ENCODE measurements around the gene PILRA. TPM values are rescaled to one million over a fixed set of nuclear protein-coding genes. Genes with fewer than 3 reads are reported as not detected.

The PILRA gene
- total RNA-seq, 1 donor from 2014 or later = not detected

DNA sequence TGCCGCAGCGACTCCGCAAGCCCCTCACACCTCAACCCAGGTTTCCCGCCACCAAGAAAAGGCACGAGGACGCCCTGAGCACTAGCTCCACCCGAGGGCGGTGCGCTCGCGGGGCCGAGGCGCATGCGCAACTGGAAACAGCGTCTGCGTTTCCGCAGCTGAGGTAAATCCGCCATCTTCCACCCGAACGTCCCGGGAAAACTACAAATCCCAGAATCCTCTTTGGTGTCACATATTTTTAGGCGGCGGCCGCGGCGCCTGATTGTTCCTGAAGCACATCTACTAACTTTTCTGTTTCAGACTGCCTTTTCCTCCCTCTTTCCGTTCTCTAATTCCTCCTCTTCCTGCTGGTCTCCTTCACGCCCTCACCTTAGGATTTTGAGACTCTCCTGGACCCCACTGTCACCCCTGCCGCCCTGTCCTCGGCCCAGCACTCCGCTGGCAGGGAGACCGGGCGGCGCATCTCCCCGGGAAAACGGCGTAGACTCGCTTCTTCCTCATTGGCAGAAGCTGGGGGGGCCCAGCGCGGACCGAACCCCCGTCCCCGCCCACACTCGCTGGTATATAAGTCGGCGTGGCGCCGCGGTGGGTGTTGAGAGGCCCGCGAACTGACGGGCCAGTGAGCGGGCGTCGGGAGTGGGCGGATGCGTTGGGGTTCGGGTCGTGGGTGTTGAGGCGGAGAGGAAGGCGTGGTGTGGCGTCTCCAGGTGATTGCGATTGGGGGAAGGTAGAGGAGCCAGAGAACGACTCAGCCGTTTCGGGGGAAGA is 55.1 kb downstream of the PILRA start, which contains the start of gene ZCWPW1:
Gene ZCWPW1, minus strand, starts transcription at position 505 of the 768 bp plus-strand sequence. CDS start 8,054 bp downstream, outside the sequence.
- peak within 1 kb of the TSS; percentile 92 for H3K4me3 ChIP-seq (ENCODE audit: low read depth, low read length)
- DNase-seq (ENCODE audit: low read depth) = peak; percentile 85
- TF ChIP-seq, protein P1, sequence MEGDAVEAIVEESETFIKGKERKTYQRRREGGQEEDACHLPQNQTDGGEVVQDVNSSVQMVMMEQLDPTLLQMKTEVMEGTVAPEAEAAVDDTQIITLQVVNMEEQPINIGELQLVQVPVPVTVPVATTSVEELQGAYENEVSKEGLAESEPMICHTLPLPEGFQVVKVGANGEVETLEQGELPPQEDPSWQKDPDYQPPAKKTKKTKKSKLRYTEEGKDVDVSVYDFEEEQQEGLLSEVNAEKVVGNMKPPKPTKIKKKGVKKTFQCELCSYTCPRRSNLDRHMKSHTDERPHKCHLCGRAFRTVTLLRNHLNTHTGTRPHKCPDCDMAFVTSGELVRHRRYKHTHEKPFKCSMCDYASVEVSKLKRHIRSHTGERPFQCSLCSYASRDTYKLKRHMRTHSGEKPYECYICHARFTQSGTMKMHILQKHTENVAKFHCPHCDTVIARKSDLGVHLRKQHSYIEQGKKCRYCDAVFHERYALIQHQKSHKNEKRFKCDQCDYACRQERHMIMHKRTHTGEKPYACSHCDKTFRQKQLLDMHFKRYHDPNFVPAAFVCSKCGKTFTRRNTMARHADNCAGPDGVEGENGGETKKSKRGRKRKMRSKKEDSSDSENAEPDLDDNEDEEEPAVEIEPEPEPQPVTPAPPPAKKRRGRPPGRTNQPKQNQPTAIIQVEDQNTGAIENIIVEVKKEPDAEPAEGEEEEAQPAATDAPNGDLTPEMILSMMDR (conservative IDR thresholded peaks at IDR 0.05; ENCODE audit: low read depth, low read length) = no peak

DNA sequence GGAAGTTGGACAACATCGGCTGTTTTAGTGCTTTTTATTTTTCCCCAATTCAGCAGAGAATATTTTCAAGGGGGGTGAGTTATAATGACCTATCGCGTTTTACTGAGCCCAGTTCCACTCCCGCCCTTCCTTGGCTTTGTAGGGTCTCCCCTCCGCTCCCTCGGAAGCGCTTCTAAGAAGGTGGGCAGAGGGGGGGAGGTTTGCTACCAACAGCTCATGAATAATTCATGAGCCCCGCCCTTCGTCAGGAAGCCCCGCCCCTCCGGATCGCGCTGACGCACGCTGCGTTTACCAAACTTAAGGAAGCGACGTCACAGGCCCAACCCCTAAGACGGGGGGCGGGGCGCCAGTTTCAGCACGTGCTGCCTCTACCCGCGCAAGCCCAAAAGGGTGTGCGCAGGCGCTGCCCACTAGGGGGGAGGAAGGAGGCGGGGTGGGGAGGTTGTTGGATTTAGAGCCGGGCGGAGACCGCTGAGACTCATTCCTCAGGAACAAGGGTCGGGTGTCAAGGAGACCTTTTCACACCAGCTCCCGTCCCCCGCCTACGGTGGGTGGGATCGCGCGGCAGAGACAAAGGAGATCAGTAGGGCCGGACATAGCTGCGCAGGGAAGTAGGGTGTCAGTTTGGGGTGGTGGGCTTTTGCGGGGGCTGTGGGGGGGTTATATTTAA is 55.8 kb downstream of the PILRA start:
- TF ChIP-seq, protein P1 (conservative IDR thresholded peaks at IDR 0.05; ENCODE audit: low read depth, low read length) = no peak

DNA sequence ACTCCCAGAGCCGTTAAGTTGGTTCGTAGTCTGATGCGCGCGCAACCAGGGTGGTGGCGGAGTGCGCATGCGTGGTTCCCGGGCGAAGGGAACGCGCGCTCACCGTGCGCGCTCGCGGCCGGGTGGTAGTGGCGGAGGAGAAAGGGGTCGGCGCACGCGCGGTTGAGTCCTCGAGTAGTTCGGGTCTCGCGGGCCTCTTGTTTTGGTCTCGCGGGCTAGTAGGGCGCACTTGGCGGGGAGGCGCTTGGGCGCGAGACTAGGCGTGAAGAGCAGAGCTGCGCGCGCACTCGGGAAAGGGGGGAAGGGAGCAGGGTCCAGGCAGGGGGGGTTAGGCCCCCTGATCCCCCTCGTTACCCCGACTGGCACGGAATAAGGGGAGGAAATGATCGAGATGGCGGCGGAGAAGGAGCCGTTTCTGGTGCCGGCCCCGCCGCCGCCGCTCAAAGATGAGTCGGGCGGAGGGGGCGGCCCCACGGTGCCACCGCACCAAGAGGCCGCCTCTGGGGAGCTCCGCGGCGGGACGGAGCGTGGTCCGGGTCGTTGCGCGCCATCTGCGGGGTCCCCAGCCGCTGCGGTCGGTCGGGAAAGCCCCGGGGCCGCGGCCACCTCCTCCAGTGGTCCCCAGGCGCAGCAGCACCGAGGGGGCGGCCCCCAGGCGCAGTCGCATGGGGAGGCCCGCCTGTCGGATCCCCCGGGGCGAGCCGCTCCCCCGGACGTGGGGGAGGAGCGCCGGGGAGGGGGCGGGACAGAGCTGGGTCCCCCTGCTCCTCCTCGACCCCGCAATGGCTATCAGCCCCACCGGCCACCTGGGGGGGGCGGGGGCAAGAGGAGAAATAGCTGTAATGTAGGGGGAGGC is 56.6 kb downstream of the PILRA start, which contains the start of gene MEPCE:
Gene MEPCE, plus strand, starts transcription at position 195 of the 856 bp plus-strand sequence. Its CDS starts 188 bp downstream, at position 383.
- DNase-seq (ENCODE audit: low read depth) = peak; percentile 40
- H3K4me3 ChIP-seq (ENCODE audit: low read depth, low read length) = peak within 1 kb of the TSS; percentile 92
- TF ChIP-seq, protein P1 (conservative IDR thresholded peaks at IDR 0.05; ENCODE audit: low read depth, low read length) = no peak

More for the DNA sequence above, 55.8 kb downstream of the PILRA start:
- H3K4me3 ChIP-seq (ENCODE audit: low read depth, low read length) = peak overlapping the region; percentile 92
- DNase-seq (ENCODE audit: low read depth) = peak; percentile 89

DNA sequence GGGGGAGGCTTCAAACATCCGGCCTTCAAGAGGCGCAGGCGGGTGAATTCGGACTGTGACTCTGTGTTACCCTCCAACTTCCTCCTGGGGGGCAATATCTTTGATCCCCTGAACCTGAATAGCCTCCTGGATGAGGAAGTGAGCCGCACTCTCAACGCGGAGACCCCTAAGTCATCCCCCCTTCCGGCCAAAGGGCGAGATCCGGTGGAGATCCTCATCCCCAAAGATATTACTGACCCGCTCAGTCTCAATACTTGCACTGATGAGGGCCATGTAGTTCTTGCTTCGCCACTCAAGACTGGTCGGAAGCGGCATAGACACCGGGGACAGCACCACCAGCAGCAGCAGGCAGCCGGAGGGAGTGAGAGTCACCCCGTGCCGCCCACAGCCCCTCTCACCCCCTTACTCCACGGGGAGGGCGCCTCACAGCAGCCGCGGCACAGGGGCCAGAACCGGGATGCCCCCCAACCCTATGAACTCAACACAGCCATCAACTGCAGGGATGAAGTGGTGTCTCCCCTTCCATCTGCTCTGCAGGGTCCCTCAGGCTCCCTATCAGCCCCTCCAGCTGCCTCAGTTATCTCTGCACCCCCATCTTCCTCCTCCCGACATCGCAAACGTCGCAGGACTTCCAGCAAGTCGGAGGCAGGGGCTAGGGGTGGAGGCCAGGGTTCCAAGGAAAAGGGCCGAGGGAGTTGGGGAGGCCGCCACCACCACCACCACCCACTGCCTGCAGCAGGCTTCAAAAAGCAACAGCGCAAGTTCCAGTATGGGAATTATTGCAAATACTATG is 57.4 kb downstream of the PILRA start:
- DNase-seq (ENCODE audit: low read depth) = no peak
- TF ChIP-seq, protein P1 (conservative IDR thresholded peaks at IDR 0.05; ENCODE audit: low read depth, low read length) = no peak
- H3K4me3 ChIP-seq (ENCODE audit: low read depth, low read length) = peak overlapping the region; percentile 92

DNA sequence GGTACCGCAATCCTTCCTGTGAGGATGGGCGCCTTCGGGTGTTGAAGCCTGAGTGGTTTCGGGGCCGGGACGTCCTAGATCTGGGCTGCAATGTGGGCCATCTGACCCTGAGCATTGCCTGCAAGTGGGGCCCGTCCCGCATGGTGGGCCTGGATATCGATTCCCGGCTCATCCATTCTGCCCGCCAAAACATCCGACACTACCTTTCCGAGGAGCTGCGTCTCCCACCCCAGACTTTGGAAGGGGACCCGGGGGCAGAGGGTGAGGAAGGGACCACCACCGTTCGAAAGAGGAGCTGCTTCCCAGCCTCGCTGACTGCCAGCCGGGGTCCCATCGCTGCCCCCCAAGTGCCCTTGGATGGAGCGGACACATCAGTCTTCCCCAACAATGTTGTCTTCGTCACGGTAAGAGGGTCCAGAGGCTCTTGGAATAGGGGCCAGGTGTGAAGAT is 58.0 kb downstream of the PILRA start:
- DNase-seq (ENCODE audit: low read depth) = no peak
- TF ChIP-seq, protein P1 (conservative IDR thresholded peaks at IDR 0.05; ENCODE audit: low read depth, low read length) = no peak
- peak overlapping the region; percentile 4 for H3K4me3 ChIP-seq (ENCODE audit: low read depth, low read length)

DNA sequence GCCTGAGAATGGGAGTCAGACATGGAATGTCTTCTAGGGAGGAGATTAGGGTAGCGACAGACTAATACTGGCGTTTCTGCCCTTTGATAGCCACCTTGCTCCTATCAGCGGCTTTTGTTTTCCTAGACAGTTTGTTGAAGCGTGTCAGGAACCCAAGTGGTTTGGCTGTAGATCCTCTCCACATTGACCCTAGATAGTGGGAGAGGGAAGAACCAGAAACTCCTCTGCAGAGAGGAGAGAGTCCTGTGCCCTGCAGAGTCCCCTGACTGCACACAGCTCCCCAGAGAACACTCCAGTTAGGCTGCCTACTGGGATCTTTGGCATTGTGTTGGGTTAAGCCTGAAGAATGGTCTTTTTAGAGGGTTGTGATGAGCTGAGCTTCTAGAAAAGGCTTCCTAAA is 58.8 kb downstream of the PILRA start:
- TF ChIP-seq, protein P1 (conservative IDR thresholded peaks at IDR 0.05; ENCODE audit: low read depth, low read length) = no peak
- no peak for DNase-seq (ENCODE audit: low read depth)
- no peak overlapping the region for H3K4me3 ChIP-seq (ENCODE audit: low read depth, low read length)
